A549 (cell line): Measurements from ENCODE around the gene JDP2.

Experiments used
- CBX8 ChIP-seq: fragments of 200-600 bp; sonication (generic); IDR thresholded peaks from 2 replicates; pipeline ENCODE4 v1.6.1; 2016
- CTCF ChIP-seq: fragments of >200 bp; sonication (Bioruptor Twin); formaldehyde crosslinking; IDR thresholded peaks from 3 replicates; pipeline ENCODE4 v1.5.1; 2016
- EP300 ChIP-seq, 2 experiments: fragments of >200 bp; sonication (Bioruptor Twin); formaldehyde crosslinking; IDR thresholded peaks; 2 replicates in 1 of 2; 3 replicates in 1 of 2; pipeline ENCODE4 v1.6.1; 2016 to 2017
- MAX ChIP-seq: IDR thresholded peaks from 2 replicates; pipeline ENCODE4 v1.6.1; 2012
- MYC ChIP-seq: IDR thresholded peaks from 2 replicates; pipeline ENCODE4 v1.6.1; 2012; ENCODE audit warnings: mild to moderate bottlenecking, inconsistent platforms, low read length, improper control_type of control experiment, borderline replicate concordance
- PBX3 ChIP-seq: IDR thresholded peaks from 2 replicates; pipeline ENCODE4 v1.6.1; 2012
- POLR2A ChIP-seq: IDR thresholded peaks from 2 replicates; pipeline ENCODE4 v1.6.1; 2012; ENCODE audit warnings: mild to moderate bottlenecking, low read length
- RAD21 ChIP-seq, 2 experiments: fragments of >200 bp in 1 of 2; sonication (Bioruptor Twin) in 1 of 2; formaldehyde crosslinking in 1 of 2; IDR thresholded peaks in 1 of 2; conservative IDR thresholded peaks in 1 of 2; 2 replicates in 1 of 2; 3 replicates in 1 of 2; pipeline ENCODE4 v1.6.1; 2012 to 2018; ENCODE audit warnings: inconsistent platforms in 1 of 2
- SMC3 ChIP-seq: fragments of >200 bp; sonication (Bioruptor Twin); formaldehyde crosslinking; IDR thresholded peaks from 3 replicates; pipeline ENCODE4 v1.6.1; 2018; ENCODE audit warnings: inconsistent platforms

GRCh38 chr14:75499084-75499875 lies 71.5 kb downstream of the JDP2 start:
- TF ChIP-seq EP300 (IDR thresholded peaks at IDR 0.05) (no peak), CTCF (no peak), MAX (no peak), PBX3 (no peak), CBX8 (no peak), POLR2A (no peak), MYC (no peak), RAD21 (conservative IDR thresholded peaks at IDR 0.05 in 1 of 2, IDR thresholded peaks at IDR 0.05 in 1 of 2) (no peak), SMC3 (no peak)
